ENCODE results near the gene SLX4.

The SLX4 gene

DNA sequence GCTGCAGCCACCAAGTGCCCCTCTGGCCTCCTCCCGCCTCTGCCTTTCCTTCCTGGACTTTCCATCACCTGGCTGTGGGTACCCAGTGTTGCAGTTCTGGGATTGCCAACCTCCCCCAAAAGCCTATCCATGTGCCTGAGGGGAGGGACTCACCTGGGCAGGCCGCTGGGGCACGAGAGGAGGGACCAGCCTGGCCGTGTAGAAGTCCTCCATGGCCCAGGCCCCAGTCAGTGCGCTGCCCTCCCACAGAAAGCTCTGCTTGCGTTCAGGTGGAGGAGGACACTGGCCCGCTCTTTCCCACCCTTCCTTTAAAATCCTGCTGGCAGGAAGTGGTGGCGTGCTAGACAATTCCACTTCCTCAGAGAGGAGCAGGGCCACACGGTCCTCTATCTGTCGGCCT is 14.2 kb downstream of the SLX4 start:
- H3K18ac ChIP-seq (ENCODE audit: low read length) = no peak overlapping the region
- H2AK5ac ChIP-seq (ENCODE audit: low read depth, low read length) = no peak overlapping the region
- no peaks in the 10 kb centered on the region for H3K27me3 ChIP-seq (ENCODE audit: control insufficient read depth in 3 of 3, insufficient read depth in 3 of 3, low read depth in 1 of 3, low read length in 3 of 3)
- no peak overlapping the region for H3K14ac ChIP-seq (ENCODE audit: low read length)
- H3K27ac ChIP-seq (replicated peaks; ENCODE audit: low read length) = no peak overlapping the region
- no peak overlapping the region for H4K8ac ChIP-seq (ENCODE audit: low read depth, low read length)
- WGBS, 2 donors (ENCODE audit: extremely low coverage in 2 of 2, insufficient read length in 2 of 2, insufficient replicate concordance in 1 of 2) = no CpG with 5 or more reads among the region's 10 CpGs
- no peak overlapping the region for H3K23ac ChIP-seq (ENCODE audit: low read depth, low read length, poor library complexity)
- H3K36me3 ChIP-seq (replicated peaks in 1 of 2; ENCODE audit: control insufficient read depth in 2 of 2, insufficient read depth in 2 of 2, low read length in 2 of 2) = peaks cover 46 to 67% of the 10 kb centered on the region in 2 donors
- peak overlapping the region; percentile 29 for H2BK5ac ChIP-seq (ENCODE audit: low read length)
- no peak overlapping the region for H3K4me2 ChIP-seq (ENCODE audit: insufficient read depth, low read length, poor library complexity, severe bottlenecking)
- H3K79me1 ChIP-seq (ENCODE audit: low read depth, low read length) = no peaks in the 10 kb centered on the region
- no peaks in the 10 kb centered on the region for H3K4me1 ChIP-seq (ENCODE audit: control insufficient read depth in 2 of 2, insufficient read depth in 1 of 2, low read depth in 1 of 2, low read length in 2 of 2)
- H2BK120ac ChIP-seq (ENCODE audit: low read depth, low read length) = no peak overlapping the region
- H3K4me3 ChIP-seq (ENCODE audit: low read length in 2 of 2) = no peak overlapping the region
- peak overlapping the region; percentile 88 for H2BK12ac ChIP-seq (ENCODE audit: low read length)
- no peak overlapping the region for H3K9ac ChIP-seq (ENCODE audit: low read depth, low read length, poor library complexity)
- no peak for DNase-seq (ENCODE audit: low spot score)
- H3K4ac ChIP-seq (ENCODE audit: low read length) = no peak overlapping the region
- peaks cover 21 to 29% of the 10 kb centered on the region in 2 donors for H3K9me3 ChIP-seq (replicated peaks in 1 of 2; ENCODE audit: control insufficient read depth in 2 of 2, insufficient read depth in 1 of 2, low read depth in 1 of 2, low read length in 2 of 2)
- no peak overlapping the region for H4K91ac ChIP-seq (ENCODE audit: low read depth, low read length, poor library complexity)
- no peak overlapping the region for H2AFZ ChIP-seq (ENCODE audit: low read length)
- H2BK15ac ChIP-seq (ENCODE audit: low read length) = no peak overlapping the region

GRCh38 chr16:3596101-3596861 is 15.1 kb downstream of the SLX4 start:
- H4K91ac ChIP-seq (ENCODE audit: low read depth, low read length, poor library complexity) = no peak overlapping the region
- no peak overlapping the region for H3K18ac ChIP-seq (ENCODE audit: low read length)
- H3K9ac ChIP-seq (ENCODE audit: low read depth, low read length, poor library complexity) = no peak overlapping the region
- H3K4me2 ChIP-seq (ENCODE audit: insufficient read depth, low read length, poor library complexity, severe bottlenecking) = no peak overlapping the region
- no peak for DNase-seq (ENCODE audit: low spot score)
- no CpG with 5 or more reads among the region's 27 CpGs for WGBS, 2 donors (ENCODE audit: extremely low coverage in 2 of 2, insufficient read length in 2 of 2, insufficient replicate concordance in 1 of 2)
- no peak overlapping the region for H3K4ac ChIP-seq (ENCODE audit: low read length)
- H2BK5ac ChIP-seq (ENCODE audit: low read length) = no peak overlapping the region
- H3K23ac ChIP-seq (ENCODE audit: low read depth, low read length, poor library complexity) = no peak overlapping the region
- H3K4me1 ChIP-seq (ENCODE audit: control insufficient read depth in 2 of 2, insufficient read depth in 1 of 2, low read depth in 1 of 2, low read length in 2 of 2) = no peaks in the 10 kb centered on the region
- H3K4me3 ChIP-seq (ENCODE audit: low read length in 2 of 2) = no peak overlapping the region
- no peak overlapping the region for H2AFZ ChIP-seq (ENCODE audit: low read length)
- H3K27me3 ChIP-seq (ENCODE audit: control insufficient read depth in 3 of 3, insufficient read depth in 3 of 3, low read depth in 1 of 3, low read length in 3 of 3) = no peaks in the 10 kb centered on the region
- no peak overlapping the region for H4K8ac ChIP-seq (ENCODE audit: low read depth, low read length)
- no peak overlapping the region for H2BK15ac ChIP-seq (ENCODE audit: low read length)
- no peak overlapping the region for H3K14ac ChIP-seq (ENCODE audit: low read length)
- peaks cover 37 to 67% of the 10 kb centered on the region in 2 donors for H3K36me3 ChIP-seq (replicated peaks in 1 of 2; ENCODE audit: control insufficient read depth in 2 of 2, insufficient read depth in 2 of 2, low read length in 2 of 2)
- H2AK5ac ChIP-seq (ENCODE audit: low read depth, low read length) = no peak overlapping the region
- no peak overlapping the region for H3K27ac ChIP-seq (replicated peaks; ENCODE audit: low read length)
- no peaks in the 10 kb centered on the region for H3K79me1 ChIP-seq (ENCODE audit: low read depth, low read length)
- peaks cover 17 to 26% of the 10 kb centered on the region in 2 donors for H3K9me3 ChIP-seq (replicated peaks in 1 of 2; ENCODE audit: control insufficient read depth in 2 of 2, insufficient read depth in 1 of 2, low read depth in 1 of 2, low read length in 2 of 2)
- H2BK120ac ChIP-seq (ENCODE audit: low read depth, low read length) = no peak overlapping the region
- no peak overlapping the region for H2BK12ac ChIP-seq (ENCODE audit: low read length)

GRCh38 chr16:3595521-3596021 is 15.8 kb downstream of the SLX4 start:
- H3K4me2 ChIP-seq (ENCODE audit: insufficient read depth, low read length, poor library complexity, severe bottlenecking) = no peak overlapping the region
- no peak overlapping the region for H3K9ac ChIP-seq (ENCODE audit: low read depth, low read length, poor library complexity)
- no peak overlapping the region for H2BK120ac ChIP-seq (ENCODE audit: low read depth, low read length)
- H3K14ac ChIP-seq (ENCODE audit: low read length) = no peak overlapping the region
- no peak overlapping the region for H2AK5ac ChIP-seq (ENCODE audit: low read depth, low read length)
- H3K79me1 ChIP-seq (ENCODE audit: low read depth, low read length) = no peaks in the 10 kb centered on the region
- no peaks in the 10 kb centered on the region for H3K27me3 ChIP-seq (ENCODE audit: control insufficient read depth in 3 of 3, insufficient read depth in 3 of 3, low read depth in 1 of 3, low read length in 3 of 3)
- no peak overlapping the region for H3K18ac ChIP-seq (ENCODE audit: low read length)
- no peak overlapping the region for H3K4me3 ChIP-seq (ENCODE audit: low read length in 2 of 2)
- H3K27ac ChIP-seq (replicated peaks; ENCODE audit: low read length) = no peak overlapping the region
- peak overlapping the region; percentile 31 for H3K23ac ChIP-seq (ENCODE audit: low read depth, low read length, poor library complexity)
- H3K4ac ChIP-seq (ENCODE audit: low read length) = no peak overlapping the region
- no peak overlapping the region for H4K91ac ChIP-seq (ENCODE audit: low read depth, low read length, poor library complexity)
- H4K8ac ChIP-seq (ENCODE audit: low read depth, low read length) = no peak overlapping the region
- peaks cover 12 to 19% of the 10 kb centered on the region in 2 donors for H3K9me3 ChIP-seq (replicated peaks in 1 of 2; ENCODE audit: control insufficient read depth in 2 of 2, insufficient read depth in 1 of 2, low read depth in 1 of 2, low read length in 2 of 2)
- no CpG with 5 or more reads among the region's 19 CpGs for WGBS, 2 donors (ENCODE audit: extremely low coverage in 2 of 2, insufficient read length in 2 of 2, insufficient replicate concordance in 1 of 2)
- DNase-seq (ENCODE audit: low spot score) = no peak
- H2BK5ac ChIP-seq (ENCODE audit: low read length) = no peak overlapping the region
- no peak overlapping the region for H2BK15ac ChIP-seq (ENCODE audit: low read length)
- no peak overlapping the region for H2AFZ ChIP-seq (ENCODE audit: low read length)
- H3K36me3 ChIP-seq (replicated peaks in 1 of 2; ENCODE audit: control insufficient read depth in 2 of 2, insufficient read depth in 2 of 2, low read length in 2 of 2) = peaks cover 30 to 67% of the 10 kb centered on the region in 2 donors
- H3K4me1 ChIP-seq (ENCODE audit: control insufficient read depth in 2 of 2, insufficient read depth in 1 of 2, low read depth in 1 of 2, low read length in 2 of 2) = no peaks in the 10 kb centered on the region
- H2BK12ac ChIP-seq (ENCODE audit: low read length) = no peak overlapping the region

DNA sequence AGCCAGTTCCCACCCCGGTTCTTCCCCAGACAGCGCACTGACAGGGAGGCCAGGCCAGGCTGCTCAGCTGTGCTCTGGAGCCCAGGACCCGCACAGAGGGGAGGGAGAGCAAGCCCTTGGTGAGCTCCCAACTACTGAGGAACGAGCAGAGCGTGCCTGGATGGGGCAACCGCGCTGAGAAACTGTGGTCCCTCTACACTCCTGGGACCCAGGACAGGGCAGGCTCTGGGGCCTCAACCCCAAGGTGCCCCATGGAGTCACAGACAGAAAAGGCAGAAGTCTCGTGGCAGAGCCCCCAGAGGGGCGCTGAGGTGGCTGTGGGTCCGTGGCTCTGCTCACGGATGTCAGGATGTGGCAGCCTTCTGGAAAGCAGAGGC is 16.3 kb downstream of the SLX4 start:
- Histone ChIP-seq H2BK120ac (ENCODE audit: low read depth, low read length) (no peak overlapping the region), H3K18ac (ENCODE audit: low read length) (no peak overlapping the region), H2AFZ (ENCODE audit: low read length) (no peak overlapping the region), H3K14ac (ENCODE audit: low read length) (no peak overlapping the region), H3K36me3 (replicated peaks in 1 of 2; ENCODE audit: control insufficient read depth in 2 of 2, insufficient read depth in 2 of 2, low read length in 2 of 2) (peaks cover 27 to 68% of the 10 kb centered on the region in 2 donors), H4K8ac (ENCODE audit: low read depth, low read length) (no peak overlapping the region), H2BK15ac (ENCODE audit: low read length) (no peak overlapping the region), H3K27me3 (ENCODE audit: control insufficient read depth in 3 of 3, insufficient read depth in 3 of 3, low read depth in 1 of 3, low read length in 3 of 3) (no peaks in the 10 kb centered on the region), H3K79me1 (ENCODE audit: low read depth, low read length) (no peaks in the 10 kb centered on the region), H3K4ac (ENCODE audit: low read length) (no peak overlapping the region), H3K23ac (ENCODE audit: low read depth, low read length, poor library complexity) (peak overlapping the region; percentile 31), H3K27ac (replicated peaks; ENCODE audit: low read length) (no peak overlapping the region), H3K4me2 (ENCODE audit: insufficient read depth, low read length, poor library complexity, severe bottlenecking) (no peak overlapping the region), H2BK5ac (ENCODE audit: low read length) (no peak overlapping the region), H2BK12ac (ENCODE audit: low read length) (no peak overlapping the region), H4K91ac (ENCODE audit: low read depth, low read length, poor library complexity) (no peak overlapping the region), H2AK5ac (ENCODE audit: low read depth, low read length) (no peak overlapping the region), H3K9me3 (replicated peaks in 1 of 2; ENCODE audit: control insufficient read depth in 2 of 2, insufficient read depth in 1 of 2, low read depth in 1 of 2, low read length in 2 of 2) (peaks cover 9 to 14% of the 10 kb centered on the region in 2 donors), H3K9ac (ENCODE audit: low read depth, low read length, poor library complexity) (no peak overlapping the region), H3K4me3 (ENCODE audit: low read length in 2 of 2) (peak overlapping the region in 1 of 2 donors; percentile 18), H3K4me1 (ENCODE audit: control insufficient read depth in 2 of 2, insufficient read depth in 1 of 2, low read depth in 1 of 2, low read length in 2 of 2) (no peaks in the 10 kb centered on the region)
- no peak for DNase-seq (ENCODE audit: low spot score)
- no CpG with 5 or more reads among the region's 11 CpGs for WGBS, 2 donors (ENCODE audit: extremely low coverage in 2 of 2, insufficient read length in 2 of 2, insufficient replicate concordance in 1 of 2)
